Measurements from ENCODE around the gene XKR3.
"Not testable (repeated sequence)": the region's sequence is repeated elsewhere in the genome, so short reads cannot be mapped to it uniquely, and the experiment has no call there.

DNA sequence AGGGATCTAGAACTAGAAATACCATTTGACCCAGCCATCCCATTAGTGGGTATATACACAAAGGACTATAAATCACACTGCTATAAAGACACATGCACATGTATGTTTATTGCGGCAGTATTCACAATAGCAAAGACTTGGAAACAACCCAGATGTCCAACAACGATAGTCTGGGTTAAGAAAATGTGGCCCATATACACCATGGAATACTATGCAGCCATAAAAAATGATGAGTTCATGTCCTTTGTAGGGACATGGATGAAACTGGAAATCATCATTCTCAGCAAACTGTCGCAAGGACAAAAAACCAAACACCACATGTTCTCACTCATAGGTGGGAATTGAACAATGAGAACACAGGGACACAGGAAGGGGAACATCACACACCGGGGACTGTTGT, 53.6 kb downstream of the XKR3 start:
- TF ChIP-seq, protein P1, sequence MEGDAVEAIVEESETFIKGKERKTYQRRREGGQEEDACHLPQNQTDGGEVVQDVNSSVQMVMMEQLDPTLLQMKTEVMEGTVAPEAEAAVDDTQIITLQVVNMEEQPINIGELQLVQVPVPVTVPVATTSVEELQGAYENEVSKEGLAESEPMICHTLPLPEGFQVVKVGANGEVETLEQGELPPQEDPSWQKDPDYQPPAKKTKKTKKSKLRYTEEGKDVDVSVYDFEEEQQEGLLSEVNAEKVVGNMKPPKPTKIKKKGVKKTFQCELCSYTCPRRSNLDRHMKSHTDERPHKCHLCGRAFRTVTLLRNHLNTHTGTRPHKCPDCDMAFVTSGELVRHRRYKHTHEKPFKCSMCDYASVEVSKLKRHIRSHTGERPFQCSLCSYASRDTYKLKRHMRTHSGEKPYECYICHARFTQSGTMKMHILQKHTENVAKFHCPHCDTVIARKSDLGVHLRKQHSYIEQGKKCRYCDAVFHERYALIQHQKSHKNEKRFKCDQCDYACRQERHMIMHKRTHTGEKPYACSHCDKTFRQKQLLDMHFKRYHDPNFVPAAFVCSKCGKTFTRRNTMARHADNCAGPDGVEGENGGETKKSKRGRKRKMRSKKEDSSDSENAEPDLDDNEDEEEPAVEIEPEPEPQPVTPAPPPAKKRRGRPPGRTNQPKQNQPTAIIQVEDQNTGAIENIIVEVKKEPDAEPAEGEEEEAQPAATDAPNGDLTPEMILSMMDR (IDR thresholded peaks at IDR 0.05): not testable (repeated sequence)
- not testable (repeated sequence) for TF ChIP-seq POLR2A (IDR thresholded peaks at IDR 0.05)
